Measurements from ENCODE around the gene CENPU. TPM values are rescaled to one million over a fixed set of nuclear protein-coding genes. Genes with fewer than 3 reads are reported as not detected.

The CENPU gene
- 1.0 and 5.3 TPM in 2 replicates for total RNA-seq

DNA sequence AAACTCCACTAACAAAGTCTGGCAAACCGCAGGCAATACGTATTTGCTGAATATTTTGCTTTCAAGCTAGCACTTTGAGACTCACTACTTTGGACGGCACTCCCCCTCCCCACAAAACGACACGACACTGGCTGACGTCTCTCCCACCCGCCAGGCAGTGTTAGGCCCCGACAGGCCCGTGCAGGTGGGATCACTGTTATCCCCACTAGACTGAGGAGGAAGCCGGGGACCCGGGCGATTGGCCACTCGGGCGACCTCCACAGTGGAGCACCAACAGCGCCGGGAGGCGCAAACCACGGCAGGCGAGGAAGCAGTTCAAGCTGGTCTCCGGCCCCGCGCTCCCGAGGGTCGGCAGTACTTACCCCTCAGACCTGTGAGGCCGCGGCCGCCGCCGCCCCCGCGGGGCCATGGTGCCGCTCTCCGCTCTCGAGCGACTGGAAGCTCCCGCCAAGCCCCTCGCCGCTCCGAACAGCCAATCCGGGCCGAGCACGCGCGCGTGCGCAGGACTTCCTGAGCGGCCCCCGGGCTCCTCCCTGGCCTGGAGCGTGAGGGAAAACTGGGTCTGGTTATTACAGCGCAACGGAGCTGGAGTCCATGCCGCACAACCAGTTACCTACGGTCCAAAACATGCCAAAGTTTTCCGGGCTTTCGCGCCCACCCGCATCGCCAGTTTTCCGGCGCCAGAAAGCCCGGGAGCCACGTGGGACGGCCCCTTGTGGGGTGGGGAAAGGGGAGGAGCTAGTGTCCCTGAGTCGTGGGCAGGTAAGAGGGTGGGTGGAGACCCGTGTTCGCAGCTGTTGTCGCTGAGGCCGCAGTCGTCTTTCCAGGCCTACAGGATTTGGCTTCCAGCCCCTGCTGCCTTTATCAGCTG, at the start of gene CENPU:
Gene CENPU (minus strand): TSS at position 443 of the 871 bp plus-strand sequence. CDS start 34 bp downstream, at position 409.

GRCh38 chr4:184649026-184649970, 84.6 kb downstream of the CENPU start, which contains the start of the genes CASP3 and PRIMPOL:
CASP3 (minus strand) TSS chr4:184649447; CDS start chr4:184638453, 10,994 bp downstream.
PRIMPOL (plus strand) TSS chr4:184649738; CDS start chr4:184657141, 7,403 bp downstream.

Other genes with a start within 250 kb of the CENPU start
- 34.6 and 35.2 TPM in 2 replicates for gene CASP3, start 84.6 kb downstream of the CENPU start, total RNA-seq
- 10.3 and 13.1 TPM in 2 replicates for gene PRIMPOL, start 84.4 kb downstream of the CENPU start, total RNA-seq
- gene ACSL1, start 91.9 kb upstream of the CENPU start, total RNA-seq = 38.6 and 161 TPM in 2 replicates